ENCODE results near the gene SLC25A27. TPM values are rescaled to one million over a fixed set of nuclear protein-coding genes. Genes with fewer than 3 reads are reported as not detected.

The SLC25A27 gene
- polyA plus RNA-seq, 12 donors = 7.9 to 37.9 (median 21.3) TPM; not detected in 1

GRCh38 chr6:46706464-46706863, 53.7 kb downstream of the SLC25A27 start:
- no peak for DNase-seq

GRCh38 chr6:46711491-46711890, 58.7 kb downstream of the SLC25A27 start:
- no peak for DNase-seq

- no peak for DNase-seq
Observed at GRCh38 chr6:46715141-46715540, 62.4 kb downstream of the SLC25A27 start.

- no peak for DNase-seq
Observed at GRCh38 chr6:46719099-46719498, 66.3 kb downstream of the SLC25A27 start.

GRCh38 chr6:46720401-46720800, 67.6 kb downstream of the SLC25A27 start:
- no peak for DNase-seq

Other genes with a start within 250 kb of the SLC25A27 start
- 1 to 10 TPM in 11 of 12 donors, not detected in 1; 4.6 to 8.2 (median 6.9) TPM for gene RCAN2, start 161.5 kb upstream of the SLC25A27 start, polyA plus RNA-seq (ENCODE audit: insufficient read length in 12 of 12)
- 1 to 10 TPM in 10 of 12 donors, not detected in 2; 1.8 to 3.6 (median 2.3) TPM for gene CYP39A1, start 157 bp upstream of the SLC25A27 start, polyA plus RNA-seq (ENCODE audit: insufficient read length in 12 of 12)
- gene TDRD6, start 34.9 kb downstream of the SLC25A27 start, polyA plus RNA-seq (ENCODE audit: insufficient read length in 12 of 12) = 1 to 10 TPM in 4 of 12 donors, under 1 TPM in 6, not detected in 2; 0.37 to 1.6 (median 0.80) TPM
- 1 to 10 TPM in 7 of 12 donors, under 1 TPM in 3, not detected in 2; 0.80 to 3.4 (median 1.3) TPM for gene PLA2G7, start 82.4 kb downstream of the SLC25A27 start, polyA plus RNA-seq (ENCODE audit: insufficient read length in 12 of 12)
- gene ANKRD66, start 94.0 kb downstream of the SLC25A27 start, polyA plus RNA-seq (ENCODE audit: insufficient read length in 12 of 12) = 1 to 10 TPM in 2 of 12 donors, under 1 TPM in 8, not detected in 2; 0.26 to 3.1 (median 0.61) TPM
- 10 to 100 TPM in 1 of 12 donors, under 1 TPM in 1, not detected in 10; 0.45 to 66.0 TPM for gene MEP1A, start 140.4 kb downstream of the SLC25A27 start, polyA plus RNA-seq (ENCODE audit: insufficient read length in 12 of 12)